A549 (cell line): ENCODE measurements around the gene TMEM18. TPM values are rescaled to one million over a fixed set of nuclear protein-coding genes. Genes with fewer than 3 reads are reported as not detected.
A peak's percentile ranks its signal among the peaks of the same experiment; 100 is the strongest.
"Not testable (repeated sequence)": the region's sequence is repeated elsewhere in the genome, so short reads cannot be mapped to it uniquely, and the experiment has no call there.

Experiments
- ATAC-seq, 2 experiments: fragments of 200-7000 bp in 1 of 2; fragments of >200 bp in 1 of 2; cut with Nextera tagmentation in 1 of 2; cut with Tn5 transposase in 1 of 2; 3 replicates each; pipeline versions ENCODE4 v1.8.0 to v1.9.1; 2018 to 2020; ENCODE audit warnings: mild to moderate bottlenecking in 1 of 2, moderate library complexity in 1 of 2
- CTCF ChIA-PET: fragments of 300-600 bp; sonication (Branson Sonifier 250); formaldehyde crosslinking; extraction: SDS; loops from one replicate; lab custom pipeline; 2021; ENCODE audit warnings: antibody characterized with exemption, inconsistent platforms; lab: Yijun Ruan, JAX
- POLR2A ChIA-PET: fragments of 350-600 bp; formaldehyde crosslinking; extraction: SDS; loops from one replicate; lab custom pipeline; 2021; ENCODE audit warnings: antibody characterized with exemption, inconsistent platforms; lab: Yijun Ruan, JAX
- DNase-seq, 2 experiments: peaks; one replicate each; pipeline versions ENCODE4 v3.0.0 to v3.0.0-alpha.2; 2011 to 2016; ENCODE audit warnings: low read depth in 1 of 2, low spot score in 1 of 2
- FAIRE-seq: peaks from 2 replicates; lab custom pipeline; 2011; peaks lifted over from hg19 to GRCh38; lab: Jason Lieb, UNC
- H3K27ac ChIP-seq, 2 experiments: fragments of >200 bp; sonication (Bioruptor Twin); formaldehyde crosslinking; 3 replicates each; pipeline ENCODE4 v1.5.1; 2016 to 2017
- H3K4me1 ChIP-seq: fragments of >200 bp; sonication (Bioruptor Twin); formaldehyde crosslinking; 3 replicates; pipeline ENCODE4 v1.6.1; 2016
- H3K4me2 ChIP-seq: fragments of >200 bp; sonication (Bioruptor Twin); formaldehyde crosslinking; 3 replicates; pipeline ENCODE4 v1.6.1; 2016
- H3K4me3 ChIP-seq: fragments of >200 bp; sonication (Bioruptor Twin); formaldehyde crosslinking; 3 replicates; pipeline ENCODE4 v1.5.1; 2016
- H3K9me3 ChIP-seq: fragments of >200 bp; sonication (Bioruptor Twin); formaldehyde crosslinking; 3 replicates; pipeline ENCODE4 v1.6.1; 2016
- CBX2 ChIP-seq: fragments of 200-600 bp; sonication (generic); IDR thresholded peaks from 2 replicates; pipeline ENCODE4 v1.6.1; 2016; ENCODE audit warnings: low read depth, mild to moderate bottlenecking, borderline replicate concordance
- CHD4 ChIP-seq: fragments of 200-600 bp; sonication (generic); IDR thresholded peaks from 2 replicates; pipeline ENCODE4 v1.6.1; 2016; ENCODE audit warnings: antibody characterized with exemption, mild to moderate bottlenecking, borderline replicate concordance
- EHMT2 ChIP-seq: fragments of 200-600 bp; sonication (generic); IDR thresholded peaks from 2 replicates; pipeline ENCODE4 v1.6.1; 2016; ENCODE audit warnings: antibody characterized with exemption, low read depth, mild to moderate bottlenecking, moderate library complexity
- FOXS1 ChIP-seq: fragments of 250-450 bp; sonication (Bioruptor Pico); IDR thresholded peaks from 2 replicates; pipeline ENCODE4 v1.5.0; 2020; ENCODE audit warnings: mild to moderate bottlenecking, moderate library complexity
- HEYL ChIP-seq: fragments of 250-450 bp; sonication (Bioruptor Pico); IDR thresholded peaks from 2 replicates; pipeline ENCODE4 v1.8.0; 2021; ENCODE audit warnings: mild to moderate bottlenecking, moderate library complexity
- MAFK ChIP-seq: fragments of 450-650 bp; IDR thresholded peaks from 2 replicates; pipeline ENCODE4 v1.6.1; 2014; ENCODE audit not compliant: partially characterized antibody
- MAX ChIP-seq: IDR thresholded peaks from 2 replicates; pipeline ENCODE4 v1.6.1; 2012
- NR3C1 ChIP-seq: fragments of >200 bp; sonication (Bioruptor Twin); formaldehyde crosslinking; IDR thresholded peaks from 3 replicates; pipeline ENCODE4 v1.6.1; 2017
- PHF8 ChIP-seq: fragments of 200-600 bp; sonication (generic); IDR thresholded peaks from 2 replicates; pipeline ENCODE4 v1.6.1; 2016; ENCODE audit warnings: low read depth, mild to moderate bottlenecking, antibody characterized with exemption, moderate library complexity, borderline replicate concordance
- RAD21 ChIP-seq, 2 experiments: fragments of >200 bp in 1 of 2; sonication (Bioruptor Twin) in 1 of 2; formaldehyde crosslinking in 1 of 2; IDR thresholded peaks in 1 of 2; conservative IDR thresholded peaks in 1 of 2; 2 replicates in 1 of 2; 3 replicates in 1 of 2; pipeline ENCODE4 v1.6.1; 2012 to 2018; ENCODE audit warnings: inconsistent platforms in 1 of 2
- REST ChIP-seq: fragments of 200-600 bp; sonication (generic); IDR thresholded peaks from 2 replicates; pipeline ENCODE4 v1.6.1; 2016; ENCODE audit warnings: antibody characterized with exemption, mild to moderate bottlenecking, moderate library complexity
- RFX5 ChIP-seq: fragments of 450-650 bp; IDR thresholded peaks from 2 replicates; pipeline ENCODE4 v1.7.1; 2014; ENCODE audit warnings: antibody characterized with exemption, mild to moderate bottlenecking, moderate library complexity
- ZC3H11A ChIP-seq: fragments of 450-650 bp; IDR thresholded peaks from 2 replicates; pipeline ENCODE4 v1.6.1; 2014; ENCODE audit warnings: antibody characterized with exemption, mild to moderate bottlenecking
- ZFP36 ChIP-seq: fragments of 450-650 bp; IDR thresholded peaks from 2 replicates; pipeline ENCODE4 v1.6.1; 2014; ENCODE audit warnings: borderline replicate concordance; ENCODE audit not compliant: partially characterized antibody
- ZSCAN20 ChIP-seq: fragments of 250-450 bp; sonication (Bioruptor Pico); IDR thresholded peaks from 2 replicates; pipeline ENCODE4 v1.8.0; 2022; ENCODE audit warnings: mild to moderate bottlenecking, moderate library complexity
- WGBS: methylation state at CpG from one replicate; pipeline ENCODE4 v1.1.6; 2017; ENCODE audit errors: missing lambda C conversion rate; 5-methylcytosine and 5-hydroxymethylcytosine counted together
- polyA plus RNA-seq, 4 experiments: library from polyadenylated mRNA; depleted of rRNA in 3 of 4; stranded (reverse); fragments of >200 nt; fragmentation: RNase III in 1 of 4; extraction: RNeasy Plus Mini Kit Qiagen cat#74134 plus additional on column Dnase treatment in 1 of 4; gene quantifications; 2 replicates in 3 of 4; 3 replicates in 1 of 4; pipeline ENCODE4 v1.2.3, GENCODE V29; 2011 to 2017

Gene TMEM18
- polyA plus RNA-seq, 2 of the 4 experiments (the other 2 are of a cell fraction), result 35.6 to 75.0 TPM

DNA sequence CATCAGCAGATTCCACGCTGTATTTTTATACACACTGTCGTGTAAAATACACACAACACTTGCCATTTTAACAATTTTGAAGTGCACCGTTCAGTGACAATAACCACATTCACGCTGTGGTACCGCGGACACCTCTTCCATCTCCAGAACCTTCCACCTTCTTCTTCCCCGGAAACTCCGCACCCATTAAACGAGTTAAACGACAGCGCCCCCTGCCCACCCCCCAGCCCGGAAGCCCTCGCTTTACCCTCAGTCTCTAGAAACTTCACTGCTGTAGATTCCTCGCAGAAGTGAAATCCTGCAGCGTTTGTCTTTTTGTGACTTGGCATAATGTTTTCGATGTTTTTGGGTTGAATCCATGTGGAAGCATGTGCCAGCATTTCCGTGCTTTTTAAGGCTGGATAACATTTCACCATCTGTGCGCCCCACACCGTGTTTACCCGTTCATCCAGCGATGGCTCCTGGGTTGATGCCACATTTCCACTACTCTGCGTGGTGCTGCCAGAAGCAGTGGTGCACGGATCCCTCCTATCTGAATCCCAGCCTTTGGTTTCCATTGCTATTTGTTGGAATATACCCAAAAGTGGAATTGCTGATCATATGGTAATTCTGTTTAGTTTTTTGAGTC lies 32.0 kb upstream of the TMEM18 start (continued):
- TF ChIP-seq RAD21 (conservative IDR thresholded peaks at IDR 0.05 in 1 of 2, IDR thresholded peaks at IDR 0.05 in 1 of 2) (no peak), ZFP36 (no peak), NR3C1 (no peak), EHMT2 (no peak)

DNA sequence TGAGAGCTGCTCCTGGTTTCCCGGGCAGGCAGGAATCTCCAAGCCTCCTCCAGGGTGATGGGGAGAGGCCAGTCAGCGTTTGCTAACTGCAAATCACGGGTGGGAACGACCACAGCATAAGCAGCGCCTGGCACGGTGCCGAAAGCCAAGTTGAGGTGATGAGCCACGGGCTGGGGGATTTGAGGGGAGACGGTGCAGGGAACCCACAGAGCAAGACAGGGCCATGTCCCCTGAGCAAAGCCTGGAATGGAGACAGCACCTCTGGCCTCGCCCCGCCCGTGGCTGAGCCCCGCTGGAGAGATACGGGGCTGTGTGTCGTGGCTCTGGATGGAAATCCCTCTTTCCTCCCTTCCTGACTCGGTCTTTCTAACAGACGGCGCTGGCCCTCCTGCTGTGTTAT lies 31.5 kb upstream of the TMEM18 start:
- 53% methylated on average over 18 of the region's 18 CpGs for WGBS
- H3K4me3 ChIP-seq, result no peak overlapping the region
- no peak overlapping the region for H3K27ac ChIP-seq
- H3K4me1 ChIP-seq, result no peaks in the 10 kb centered on the region
- TF ChIP-seq CHD4 (no peak), PHF8 (no peak), CBX2 (no peak), ZC3H11A (no peak), ZFP36 (no peak), MAFK (no peak), RFX5 (no peak), REST (no peak), MAX (no peak)
- no peaks in the 10 kb centered on the region for H3K9me3 ChIP-seq
- DNase-seq (no peak), FAIRE-seq (no peak), ATAC-seq (no peak)
- POLR2A ChIA-PET, result no interaction called here
- no peak overlapping the region for H3K4me2 ChIP-seq
- CTCF ChIA-PET, result no interaction called here

- FAIRE-seq (no peak), DNase-seq (no peak), ATAC-seq (peak in 1 of 2 experiments; percentile 43; a peak in 1 of 6 replicates)
- WGBS, result 57% methylated on average over 7 of the region's 7 CpGs
- Histone ChIP-seq H3K9me3 (no peaks in the 10 kb centered on the region), H3K27ac (no peak overlapping the region), H3K4me3 (no peak overlapping the region), H3K4me2 (no peak overlapping the region), H3K4me1 (no peaks in the 10 kb centered on the region)
- ChIA-PET CTCF (interaction anchor here (0.6 to 1.8 kb wide), 4 partner anchors 9 to 920 kb away, joined by 3 to 7 read pairs (median 3); no protein-coding TSS in a partner anchor), POLR2A (no interaction called here)
- TF ChIP-seq ZSCAN20 (CRISPR knock-in tag) (no peak), HEYL (no peak), FOXS1 (CRISPR knock-in tag) (no peak), ZC3H11A (no peak)
Measured at GRCh38 chr2:705971-706511, 28.8 kb upstream of the TMEM18 start.

DNA sequence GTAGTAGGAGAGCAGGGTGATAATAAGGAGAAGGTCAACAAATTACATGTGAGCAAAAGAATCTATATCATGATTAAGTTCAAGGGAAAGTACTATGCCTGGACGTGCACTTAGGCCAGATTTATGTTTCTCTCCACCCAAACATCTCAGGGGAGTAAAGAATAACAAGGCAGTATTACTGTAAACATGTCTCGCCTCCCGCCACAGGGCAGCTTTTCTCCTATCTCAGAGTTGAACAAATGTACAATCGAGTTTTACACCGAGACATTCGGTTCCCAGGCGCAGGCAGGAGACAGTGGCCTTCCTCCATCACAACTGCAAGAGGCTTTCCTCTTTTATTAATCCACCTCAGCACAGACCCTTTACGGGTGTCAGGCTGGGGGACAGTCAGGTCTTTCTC lies 25.6 kb upstream of the TMEM18 start:
- H3K9me3 ChIP-seq, ATAC-seq, FAIRE-seq, POLR2A ChIA-PET, H3K4me3 ChIP-seq, CTCF ChIA-PET, DNase-seq, H3K27ac ChIP-seq, H3K4me2 ChIP-seq, H3K4me1 ChIP-seq: not testable (repeated sequence)
- WGBS, result 45% methylated on average over 8 of the region's 8 CpGs
